ENCODE measurements around the gene NHLRC2. TPM values are rescaled to one million over a fixed set of nuclear protein-coding genes. Genes with fewer than 3 reads are reported as not detected.

NHLRC2 gene
- polyA plus RNA-seq, 3 donors = 2.8 to 6.9 (median 5.3) TPM

DNA sequence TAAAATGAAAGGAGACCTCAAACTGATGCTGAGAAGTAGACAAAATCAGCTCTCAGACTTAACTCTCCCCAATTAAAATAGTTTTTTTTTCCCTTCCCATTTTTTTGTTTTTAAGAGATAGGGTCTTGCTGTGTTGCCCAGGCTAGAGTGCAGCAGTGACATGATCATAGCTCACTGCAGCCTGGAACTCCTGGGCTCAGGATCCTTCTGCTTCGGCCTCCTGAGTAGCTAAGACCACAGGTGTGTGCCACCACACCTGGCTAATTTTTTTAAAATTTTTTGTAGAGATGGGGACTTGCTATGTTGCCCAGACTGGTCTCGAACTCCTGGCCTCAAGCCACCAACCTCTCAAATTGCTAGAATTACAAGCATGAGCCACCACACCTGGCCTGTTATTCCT, 61.1 kb downstream of the NHLRC2 start:
- no peak overlapping the region for H3K4me2 ChIP-seq (replicated peaks; ENCODE audit: extremely low read depth, low read length, poor library complexity, severe bottlenecking)
- H3K4me1 ChIP-seq (ENCODE audit: control insufficient read depth in 1 of 2, insufficient read depth in 2 of 2, low read length in 2 of 2) = no peaks in the 10 kb centered on the region
- DNase-seq = no peak
- H3K36me3 ChIP-seq (replicated peaks in 1 of 2; ENCODE audit: control insufficient read depth in 1 of 2, insufficient read depth in 2 of 2, low read length in 2 of 2) = peaks cover 4 to 28% of the 10 kb centered on the region in 2 donors
- no peaks in the 10 kb centered on the region for H3K9me3 Mint-ChIP-seq
- WGBS (ENCODE audit: insufficient coverage) = no CpG with 5 or more reads among the region's 2 CpGs
- no peaks in the 10 kb centered on the region for H3K4me1 Mint-ChIP-seq
- intact Hi-C loops (cut with micrococcal nuclease) = no loop called here
- no peak overlapping the region for H3K4me3 ChIP-seq (replicated peaks in 1 of 3; ENCODE audit: low read depth in 2 of 3, low read length in 3 of 3)
- H2AFZ ChIP-seq (ENCODE audit: insufficient read depth, low read depth, low read length, poor library complexity, severe bottlenecking) = no peak overlapping the region
- no peak overlapping the region for H3K9ac ChIP-seq (ENCODE audit: insufficient read depth, low read length, poor library complexity, severe bottlenecking)
- no peaks in the 10 kb centered on the region for H3K9me3 ChIP-seq (replicated peaks in 1 of 2; ENCODE audit: control insufficient read depth in 1 of 2, insufficient read depth in 1 of 2, low read length in 2 of 2)
- TF ChIP-seq, protein P1, sequence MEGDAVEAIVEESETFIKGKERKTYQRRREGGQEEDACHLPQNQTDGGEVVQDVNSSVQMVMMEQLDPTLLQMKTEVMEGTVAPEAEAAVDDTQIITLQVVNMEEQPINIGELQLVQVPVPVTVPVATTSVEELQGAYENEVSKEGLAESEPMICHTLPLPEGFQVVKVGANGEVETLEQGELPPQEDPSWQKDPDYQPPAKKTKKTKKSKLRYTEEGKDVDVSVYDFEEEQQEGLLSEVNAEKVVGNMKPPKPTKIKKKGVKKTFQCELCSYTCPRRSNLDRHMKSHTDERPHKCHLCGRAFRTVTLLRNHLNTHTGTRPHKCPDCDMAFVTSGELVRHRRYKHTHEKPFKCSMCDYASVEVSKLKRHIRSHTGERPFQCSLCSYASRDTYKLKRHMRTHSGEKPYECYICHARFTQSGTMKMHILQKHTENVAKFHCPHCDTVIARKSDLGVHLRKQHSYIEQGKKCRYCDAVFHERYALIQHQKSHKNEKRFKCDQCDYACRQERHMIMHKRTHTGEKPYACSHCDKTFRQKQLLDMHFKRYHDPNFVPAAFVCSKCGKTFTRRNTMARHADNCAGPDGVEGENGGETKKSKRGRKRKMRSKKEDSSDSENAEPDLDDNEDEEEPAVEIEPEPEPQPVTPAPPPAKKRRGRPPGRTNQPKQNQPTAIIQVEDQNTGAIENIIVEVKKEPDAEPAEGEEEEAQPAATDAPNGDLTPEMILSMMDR (IDR thresholded peaks at IDR 0.05) = no peak
- H4K20me1 ChIP-seq (ENCODE audit: insufficient read depth, low read length) = no peaks in the 10 kb centered on the region
- no peak overlapping the region for H3K27ac Mint-ChIP-seq
- peaks cover 0 to 3% (median 0%) of the 10 kb centered on the region in 3 donors for H3K27me3 Mint-ChIP-seq (ENCODE audit: low read depth in 3 of 3)
- H3K79me2 ChIP-seq (ENCODE audit: insufficient read depth, low read length) = no peaks in the 10 kb centered on the region
- no peaks in the 10 kb centered on the region for H3K27me3 ChIP-seq (ENCODE audit: control insufficient read depth in 2 of 2, insufficient read depth in 2 of 2, low read length in 2 of 2)
- H3K4me3 Mint-ChIP-seq = no peak overlapping the region
- peaks cover 30 to 31% of the 10 kb centered on the region in 2 donors for H3K36me3 Mint-ChIP-seq
- no peak overlapping the region for H3K27ac ChIP-seq (ENCODE audit: low read depth in 1 of 2, low read length in 2 of 2)

DNA sequence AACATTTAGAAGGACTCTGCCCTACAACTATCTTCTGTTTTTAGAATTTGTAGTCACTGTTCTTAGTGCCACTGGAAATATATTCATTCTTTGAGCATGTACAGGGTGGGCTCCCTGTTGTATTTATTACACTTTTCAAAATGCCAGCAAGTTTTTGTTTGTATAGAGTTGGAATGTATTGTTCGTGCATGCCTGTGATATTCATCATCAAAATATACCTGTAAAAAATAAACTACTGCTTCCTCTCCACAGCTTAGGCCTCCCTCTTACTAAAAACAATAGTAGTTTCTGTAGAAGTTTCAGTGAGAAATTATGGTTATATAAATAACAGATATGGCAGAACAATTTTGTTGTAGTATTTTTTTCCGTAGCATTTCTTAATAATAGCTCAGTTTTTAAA, 61.6 kb downstream of the NHLRC2 start:
- TF ChIP-seq, protein P1 (IDR thresholded peaks at IDR 0.05) = no peak
- Histone ChIP-seq H4K20me1 (ENCODE audit: insufficient read depth, low read length) (no peaks in the 10 kb centered on the region), H3K4me1 (ENCODE audit: control insufficient read depth in 1 of 2, insufficient read depth in 2 of 2, low read length in 2 of 2) (no peaks in the 10 kb centered on the region), H3K79me2 (ENCODE audit: insufficient read depth, low read length) (no peaks in the 10 kb centered on the region), H3K4me2 (replicated peaks; ENCODE audit: extremely low read depth, low read length, poor library complexity, severe bottlenecking) (no peak overlapping the region), H3K9ac (ENCODE audit: insufficient read depth, low read length, poor library complexity, severe bottlenecking) (no peak overlapping the region), H3K27ac (ENCODE audit: low read depth in 1 of 2, low read length in 2 of 2) (no peak overlapping the region), H3K27me3 (ENCODE audit: control insufficient read depth in 2 of 2, insufficient read depth in 2 of 2, low read length in 2 of 2) (no peaks in the 10 kb centered on the region), H3K4me3 (replicated peaks in 1 of 3; ENCODE audit: low read depth in 2 of 3, low read length in 3 of 3) (no peak overlapping the region), H2AFZ (ENCODE audit: insufficient read depth, low read depth, low read length, poor library complexity, severe bottlenecking) (no peak overlapping the region), H3K36me3 (replicated peaks in 1 of 2; ENCODE audit: control insufficient read depth in 1 of 2, insufficient read depth in 2 of 2, low read length in 2 of 2) (peaks cover 0 to 25% of the 10 kb centered on the region in 2 donors), H3K9me3 (replicated peaks in 1 of 2; ENCODE audit: control insufficient read depth in 1 of 2, insufficient read depth in 1 of 2, low read length in 2 of 2) (no peaks in the 10 kb centered on the region)
- intact Hi-C loops (cut with micrococcal nuclease) = no loop called here
- WGBS (ENCODE audit: insufficient coverage) = no CpG with 5 or more reads among the region's 2 CpGs
- H3K9me3 Mint-ChIP-seq = no peaks in the 10 kb centered on the region
- H3K36me3 Mint-ChIP-seq = peaks cover 28 to 30% of the 10 kb centered on the region in 2 donors
- DNase-seq = no peak
- no peak overlapping the region for H3K4me3 Mint-ChIP-seq
- H3K4me1 Mint-ChIP-seq = no peaks in the 10 kb centered on the region
- H3K27ac Mint-ChIP-seq = no peak overlapping the region
- peaks cover 0 to 3% (median 0%) of the 10 kb centered on the region in 3 donors for H3K27me3 Mint-ChIP-seq (ENCODE audit: low read depth in 3 of 3)

Data from CD14-positive monocyte (primary cell).